HL-60/S4 (cell line): Measurements from ENCODE around the gene ZAR1L.
"Not testable (repeated sequence)": the region's sequence is repeated elsewhere in the genome, so short reads cannot be mapped to it uniquely, and the experiment has no call there.

Experiments used
- in situ Hi-C: fragments of 300-500 bp; cut with MboI; formaldehyde crosslinking; loops from 2 replicates; pipeline ENCODE4 v1.14.3; 2022; ENCODE audit warnings: low sequenced_read_pairs

The ZAR1L gene, protein sequence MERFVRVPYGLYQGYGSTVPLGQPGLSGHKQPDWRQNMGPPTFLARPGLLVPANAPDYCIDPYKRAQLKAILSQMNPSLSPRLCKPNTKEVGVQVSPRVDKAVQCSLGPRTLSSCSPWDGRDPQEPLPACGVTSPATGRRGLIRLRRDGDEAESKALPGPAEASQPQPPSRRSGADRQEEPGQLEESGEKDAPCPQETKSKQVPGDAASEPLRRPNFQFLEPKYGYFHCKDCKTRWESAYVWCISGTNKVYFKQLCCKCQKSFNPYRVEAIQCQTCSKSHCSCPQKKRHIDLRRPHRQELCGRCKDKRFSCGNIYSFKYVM

DNA sequence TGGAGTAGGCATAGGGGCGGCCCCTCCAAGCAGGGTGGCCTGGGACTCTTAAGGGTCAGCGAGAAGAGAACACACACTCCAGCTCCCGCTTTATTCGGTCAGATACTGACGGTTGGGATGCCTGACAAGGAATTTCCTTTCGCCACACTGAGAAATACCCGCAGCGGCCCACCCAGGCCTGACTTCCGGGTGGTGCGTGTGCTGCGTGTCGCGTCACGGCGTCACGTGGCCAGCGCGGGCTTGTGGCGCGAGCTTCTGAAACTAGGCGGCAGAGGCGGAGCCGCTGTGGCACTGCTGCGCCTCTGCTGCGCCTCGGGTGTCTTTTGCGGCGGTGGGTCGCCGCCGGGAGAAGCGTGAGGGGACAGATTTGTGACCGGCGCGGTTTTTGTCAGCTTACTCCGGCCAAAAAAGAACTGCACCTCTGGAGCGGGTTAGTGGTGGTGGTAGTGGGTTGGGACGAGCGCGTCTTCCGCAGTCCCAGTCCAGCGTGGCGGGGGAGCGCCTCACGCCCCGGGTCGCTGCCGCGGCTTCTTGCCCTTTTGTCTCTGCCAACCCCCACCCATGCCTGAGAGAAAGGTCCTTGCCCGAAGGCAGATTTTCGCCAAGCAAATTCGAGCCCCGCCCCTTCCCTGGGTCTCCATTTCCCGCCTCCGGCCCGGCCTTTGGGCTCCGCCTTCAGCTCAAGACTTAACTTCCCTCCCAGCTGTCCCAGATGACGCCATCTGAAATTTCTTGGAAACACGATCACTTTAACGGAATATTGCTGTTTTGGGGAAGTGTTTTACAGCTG lies at the start of gene ZAR1L, which contains the start of gene BRCA2:
Gene ZAR1L, minus strand, starts transcription at position 126 of the 790 bp plus-strand sequence. CDS start 3,438 bp downstream, outside the sequence.
Gene BRCA2, plus strand, starts transcription at position 271 of the 790 bp plus-strand sequence. CDS start 953 bp downstream, outside the sequence.
- in situ Hi-C loops, result loop anchor here (25.0 kb wide), 1 partner anchor 303 kb away; no protein-coding TSS in a partner anchor

DNA sequence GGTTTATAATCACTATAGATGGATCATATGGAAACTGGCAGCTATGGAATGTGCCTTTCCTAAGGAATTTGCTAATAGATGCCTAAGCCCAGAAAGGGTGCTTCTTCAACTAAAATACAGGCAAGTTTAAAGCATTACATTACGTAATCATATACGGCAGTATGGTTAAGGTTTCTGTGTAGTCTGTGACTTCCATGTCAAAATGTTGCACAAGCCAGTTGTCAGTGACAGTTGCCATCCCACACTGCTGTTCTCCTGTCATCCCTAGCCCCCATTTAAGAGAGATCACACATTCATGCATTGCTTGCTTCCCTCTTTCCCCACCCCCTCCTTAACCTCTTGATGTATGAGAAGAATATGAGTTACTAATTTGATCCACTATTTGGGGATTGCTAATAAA lies 47.4 kb upstream of the ZAR1L start:
- in situ Hi-C loops, result no loop called here

DNA sequence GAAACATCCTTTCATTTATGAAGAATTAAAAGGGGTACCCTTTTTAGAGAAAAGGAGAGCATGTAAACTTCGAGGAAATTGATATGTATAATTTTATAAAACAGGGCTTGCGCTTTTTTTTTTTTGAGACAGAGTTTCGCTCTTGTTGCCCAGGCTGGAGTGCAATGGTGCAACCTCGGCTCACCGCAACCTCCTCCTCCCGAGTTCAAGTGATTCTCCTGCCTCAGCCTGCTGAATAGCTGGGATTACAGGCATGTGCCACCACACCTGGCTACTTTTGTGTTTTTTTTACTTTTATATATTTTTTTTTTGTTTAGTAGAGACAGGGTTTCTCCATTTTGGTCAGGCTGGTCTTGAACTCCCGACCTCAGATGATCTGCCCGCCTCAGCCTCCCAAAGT lies 40.8 kb upstream of the ZAR1L start:
- in situ Hi-C loops, result not testable (repeated sequence)

DNA sequence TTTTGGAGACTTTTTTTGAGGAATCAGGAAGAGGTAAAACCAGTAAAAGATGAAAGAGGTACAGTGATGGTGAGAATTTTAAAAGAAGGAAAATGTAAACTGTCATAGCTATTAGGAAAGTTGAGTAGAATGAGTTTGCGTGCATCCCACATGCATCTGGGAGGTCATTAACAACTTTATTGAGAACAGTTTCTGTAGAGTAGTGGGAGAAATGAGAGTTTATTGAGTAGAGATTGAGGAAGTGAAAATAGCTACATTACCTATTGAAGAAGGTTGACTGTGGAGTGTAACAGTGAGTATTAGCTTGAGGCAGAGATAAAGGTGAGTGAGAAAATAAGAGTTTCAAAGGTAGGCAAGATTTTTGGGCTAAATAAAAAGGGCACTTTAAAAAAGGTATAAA lies 38.9 kb upstream of the ZAR1L start:
- in situ Hi-C loops, result no loop called here

DNA sequence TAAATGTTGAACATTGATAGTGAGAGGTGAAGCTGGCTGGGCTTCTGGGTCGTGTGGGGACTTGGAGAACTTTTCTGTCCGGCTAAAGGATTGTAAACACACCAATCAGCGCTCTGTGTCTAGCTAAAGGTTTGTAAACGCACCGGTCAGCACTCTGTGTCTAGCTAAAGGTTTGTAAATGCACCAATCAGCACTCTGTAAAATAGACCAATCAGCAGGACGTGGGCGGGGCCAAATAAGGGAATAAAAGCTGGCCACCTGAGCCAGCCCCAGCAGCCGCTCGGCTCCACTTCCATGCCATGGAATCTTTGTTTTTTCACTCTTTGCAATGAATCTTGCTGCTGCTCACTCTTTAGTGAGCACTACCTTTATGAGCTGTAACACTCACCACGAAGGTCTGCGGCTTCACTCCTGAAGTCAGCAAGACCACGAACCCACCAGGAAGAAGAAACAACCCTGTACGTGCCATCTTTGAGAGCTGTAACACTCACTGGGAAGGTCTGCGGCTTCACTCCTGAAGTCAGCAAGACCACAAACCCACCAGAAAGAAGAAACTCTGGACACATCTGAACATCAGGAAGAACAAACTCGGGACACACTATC lies 35.8 kb upstream of the ZAR1L start:
- in situ Hi-C loops, result not testable (repeated sequence)

DNA sequence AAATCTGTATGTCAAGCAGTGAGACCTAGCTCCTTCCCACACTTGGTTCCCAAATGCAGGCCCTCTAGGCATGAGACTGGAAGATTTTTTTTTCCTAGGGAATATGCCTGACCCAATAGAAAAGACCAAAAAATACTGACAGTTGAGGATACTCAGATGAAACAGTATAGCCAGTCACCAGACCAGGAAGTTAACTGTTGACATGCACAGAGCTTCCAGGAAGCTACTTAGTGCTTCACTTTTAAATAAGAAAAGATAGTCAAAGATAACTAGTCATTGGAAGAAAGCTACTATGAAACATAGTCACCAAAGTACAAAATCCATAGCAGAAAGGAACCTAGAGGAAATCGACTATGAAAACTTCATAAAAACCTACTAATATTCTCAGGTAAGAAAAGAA lies 32.5 kb upstream of the ZAR1L start:
- in situ Hi-C loops, result no loop called here

DNA sequence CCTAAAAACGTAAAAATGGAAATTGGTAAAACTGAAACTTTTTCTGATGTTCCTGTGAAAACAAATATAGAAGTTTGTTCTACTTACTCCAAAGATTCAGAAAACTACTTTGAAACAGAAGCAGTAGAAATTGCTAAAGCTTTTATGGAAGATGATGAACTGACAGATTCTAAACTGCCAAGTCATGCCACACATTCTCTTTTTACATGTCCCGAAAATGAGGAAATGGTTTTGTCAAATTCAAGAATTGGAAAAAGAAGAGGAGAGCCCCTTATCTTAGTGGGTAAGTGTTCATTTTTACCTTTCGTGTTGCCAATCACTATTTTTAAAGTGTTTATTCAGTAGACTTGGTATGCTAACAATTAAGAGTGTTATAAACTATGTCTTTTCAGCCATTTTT lies 25.8 kb upstream of the ZAR1L start:
- in situ Hi-C loops, result no loop called here

DNA sequence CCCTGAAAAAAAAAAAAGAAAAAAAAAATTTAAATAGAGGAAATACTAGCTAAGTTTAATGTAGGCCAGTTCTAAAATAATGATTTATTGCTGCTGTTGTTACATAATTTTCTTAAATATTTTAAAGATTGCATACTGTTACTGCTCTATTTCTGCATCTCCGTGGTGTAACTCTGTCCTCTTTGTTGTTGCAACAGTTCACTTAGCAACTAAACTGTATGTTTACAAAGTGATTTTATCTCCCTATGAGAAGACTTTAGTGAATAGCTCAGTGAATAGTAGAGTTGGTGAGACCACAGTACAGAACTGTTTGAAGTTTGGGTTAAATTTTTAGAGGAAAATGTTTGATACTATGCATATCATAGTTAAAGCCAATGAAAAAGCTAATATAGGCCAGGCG lies 19.5 kb upstream of the ZAR1L start:
- in situ Hi-C loops, result no loop called here

DNA sequence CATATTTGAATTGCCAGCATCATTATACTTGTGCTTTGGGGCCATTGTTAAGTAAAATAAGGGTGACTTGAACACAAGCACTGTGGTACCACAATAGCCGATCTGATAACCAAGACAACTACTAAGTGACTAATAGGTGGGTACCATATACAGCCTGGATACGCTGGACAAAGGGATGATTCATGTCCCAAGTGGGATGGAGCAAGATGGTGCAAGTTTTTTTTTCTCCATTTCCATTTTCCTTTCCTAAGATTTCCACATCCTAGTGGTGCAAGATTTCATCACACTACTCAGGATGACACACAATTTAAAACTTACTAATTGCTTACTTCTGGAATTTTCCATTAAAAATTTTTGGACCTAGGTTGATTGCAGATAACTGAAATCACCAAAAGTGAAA lies 15.3 kb upstream of the ZAR1L start:
- in situ Hi-C loops, result no loop called here

DNA sequence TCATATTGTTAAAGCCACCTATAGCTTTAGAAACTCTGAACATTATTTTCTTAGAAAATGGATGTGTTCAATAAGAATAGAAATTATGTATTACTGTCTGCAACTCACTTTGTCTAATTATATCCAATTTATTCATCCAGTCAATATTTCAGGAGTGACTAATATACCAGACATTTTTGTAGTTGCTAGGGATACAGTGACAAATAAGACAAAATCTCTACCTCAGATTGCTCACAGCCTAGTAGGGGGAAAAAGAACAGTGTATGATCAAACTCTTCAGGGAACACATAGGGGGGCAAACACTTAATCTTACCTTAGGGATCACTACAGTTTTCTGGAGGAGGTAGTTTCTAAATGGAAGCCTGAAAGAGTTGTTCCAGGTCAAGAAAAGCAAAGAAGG lies 8.7 kb upstream of the ZAR1L start:
- in situ Hi-C loops, result loop anchor here (25.0 kb wide), 1 partner anchor 312 kb away; no protein-coding TSS in a partner anchor

DNA sequence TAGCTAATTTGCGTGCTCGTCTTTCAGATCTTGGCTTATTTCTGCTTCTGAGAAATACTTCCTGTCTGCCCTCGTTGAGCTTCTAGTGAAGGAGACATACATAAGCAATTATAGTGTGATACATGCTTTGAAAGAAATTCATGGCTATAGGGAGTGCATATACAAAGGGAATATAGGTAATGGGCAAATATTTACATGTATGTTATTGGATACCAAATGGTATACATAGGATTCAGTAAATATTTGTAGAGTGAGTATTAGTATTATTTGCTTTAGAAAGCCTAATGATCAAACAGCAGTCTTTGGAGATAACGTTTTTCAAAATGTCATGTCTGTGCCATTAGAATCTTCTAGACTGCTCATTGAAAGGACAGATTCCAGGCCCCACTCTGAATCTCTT lies 5.4 kb upstream of the ZAR1L start:
- in situ Hi-C loops, result loop anchor here (25.0 kb wide), 1 partner anchor 308 kb away; no protein-coding TSS in a partner anchor

DNA sequence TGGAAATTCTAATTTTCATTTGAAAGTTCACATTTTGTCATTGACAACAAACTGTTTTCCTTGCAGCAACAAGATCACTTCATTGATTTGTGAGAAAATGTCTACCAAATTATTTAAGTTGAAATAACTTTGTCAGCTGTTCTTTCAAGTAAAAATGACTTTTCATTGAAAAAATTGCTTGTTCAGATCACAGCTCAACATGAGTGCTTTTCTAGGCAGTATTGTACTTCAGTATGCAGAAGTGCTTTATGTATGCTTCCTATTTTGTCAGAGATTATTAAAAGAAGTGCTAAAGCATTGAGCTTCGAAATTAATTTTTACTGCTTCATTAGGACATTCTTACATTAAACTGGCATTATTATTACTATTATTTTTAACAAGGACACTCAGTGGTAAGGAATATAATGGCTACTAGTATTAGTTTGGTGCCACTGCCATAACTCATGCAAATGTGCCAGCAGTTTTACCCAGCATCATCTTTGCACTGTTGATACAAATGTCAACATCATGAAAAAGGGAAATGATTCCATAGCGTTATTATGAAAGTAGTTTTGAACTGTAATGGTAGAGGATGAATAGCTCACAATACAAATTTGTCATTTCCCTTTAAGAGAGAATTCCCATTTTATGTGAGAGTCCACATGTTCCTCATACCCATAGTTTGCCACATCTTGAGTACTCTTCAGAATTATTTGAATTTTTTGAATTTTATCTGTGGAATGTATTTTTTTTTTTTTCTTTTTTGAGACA lies 2.7 kb upstream of the ZAR1L start:
- in situ Hi-C loops, result loop anchor here (25.0 kb wide), 1 partner anchor 306 kb away; no protein-coding TSS in a partner anchor

DNA sequence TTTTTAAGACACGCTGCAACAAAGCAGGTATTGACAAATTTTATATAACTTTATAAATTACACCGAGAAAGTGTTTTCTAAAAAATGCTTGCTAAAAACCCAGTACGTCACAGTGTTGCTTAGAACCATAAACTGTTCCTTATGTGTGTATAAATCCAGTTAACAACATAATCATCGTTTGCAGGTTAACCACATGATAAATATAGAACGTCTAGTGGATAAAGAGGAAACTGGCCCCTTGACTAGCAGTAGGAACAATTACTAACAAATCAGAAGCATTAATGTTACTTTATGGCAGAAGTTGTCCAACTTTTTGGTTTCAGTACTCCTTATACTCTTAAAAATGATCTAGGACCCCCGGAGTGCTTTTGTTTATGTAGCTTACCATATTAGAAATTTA lies 1.3 kb upstream of the ZAR1L start:
- in situ Hi-C loops, result loop anchor here (25.0 kb wide), 1 partner anchor 304 kb away; no protein-coding TSS in a partner anchor

DNA sequence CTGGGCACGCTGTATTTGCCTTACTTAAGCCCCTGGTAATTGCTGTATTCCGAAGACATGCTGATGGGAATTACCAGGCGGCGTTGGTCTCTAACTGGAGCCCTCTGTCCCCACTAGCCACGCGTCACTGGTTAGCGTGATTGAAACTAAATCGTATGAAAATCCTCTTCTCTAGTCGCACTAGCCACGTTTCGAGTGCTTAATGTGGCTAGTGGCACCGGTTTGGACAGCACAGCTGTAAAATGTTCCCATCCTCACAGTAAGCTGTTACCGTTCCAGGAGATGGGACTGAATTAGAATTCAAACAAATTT lies 821 bp upstream of the ZAR1L start:
- in situ Hi-C loops, result loop anchor here (25.0 kb wide), 1 partner anchor 304 kb away; no protein-coding TSS in a partner anchor

DNA sequence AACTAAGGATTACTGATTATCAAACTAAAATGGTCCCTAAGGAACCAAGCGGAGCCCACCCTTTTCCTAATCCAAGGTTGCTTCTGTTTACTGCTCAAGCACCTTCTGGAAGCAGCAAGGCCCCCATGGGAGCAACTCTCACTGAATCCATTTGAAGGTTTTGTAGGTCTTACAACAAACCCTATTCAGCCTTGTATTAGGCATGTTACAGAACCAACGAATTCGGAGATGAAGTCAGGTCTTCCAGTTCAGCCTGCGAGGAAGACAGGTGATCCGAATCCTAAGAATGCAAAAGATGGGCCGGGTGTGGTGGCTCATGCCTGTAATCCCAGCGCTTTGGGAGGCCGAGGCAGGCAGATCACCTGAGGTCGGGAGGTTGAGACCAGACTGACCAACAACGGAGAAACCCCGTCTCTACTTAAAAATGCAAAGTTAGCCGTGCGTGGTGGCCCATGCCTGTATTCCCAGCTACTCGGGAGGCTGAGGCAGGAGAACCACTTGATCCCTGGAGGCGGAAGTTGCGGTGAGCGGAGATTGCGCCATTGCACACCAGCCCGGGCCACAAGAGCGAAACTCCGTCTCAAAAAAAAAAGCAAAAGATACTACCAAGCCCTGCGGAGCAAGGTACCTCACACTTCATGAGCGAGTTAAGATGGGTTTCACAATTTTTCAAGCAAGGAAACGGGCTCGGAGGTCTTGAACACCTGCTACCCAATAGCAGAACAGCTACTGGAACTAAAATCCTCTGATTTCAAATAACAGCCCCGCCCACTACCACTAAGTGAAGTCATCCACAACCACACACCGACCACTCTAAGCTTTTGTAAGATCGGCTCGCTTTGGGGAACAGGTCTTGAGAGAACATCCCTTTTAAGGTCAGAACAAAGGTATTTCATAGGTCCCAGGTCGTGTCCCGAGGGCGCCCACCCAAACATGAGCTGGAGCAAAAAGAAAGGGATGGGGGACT lies 609 bp downstream of the ZAR1L start:
- in situ Hi-C loops, result loop anchor here (25.0 kb wide), 1 partner anchor 302 kb away; no protein-coding TSS in a partner anchor

DNA sequence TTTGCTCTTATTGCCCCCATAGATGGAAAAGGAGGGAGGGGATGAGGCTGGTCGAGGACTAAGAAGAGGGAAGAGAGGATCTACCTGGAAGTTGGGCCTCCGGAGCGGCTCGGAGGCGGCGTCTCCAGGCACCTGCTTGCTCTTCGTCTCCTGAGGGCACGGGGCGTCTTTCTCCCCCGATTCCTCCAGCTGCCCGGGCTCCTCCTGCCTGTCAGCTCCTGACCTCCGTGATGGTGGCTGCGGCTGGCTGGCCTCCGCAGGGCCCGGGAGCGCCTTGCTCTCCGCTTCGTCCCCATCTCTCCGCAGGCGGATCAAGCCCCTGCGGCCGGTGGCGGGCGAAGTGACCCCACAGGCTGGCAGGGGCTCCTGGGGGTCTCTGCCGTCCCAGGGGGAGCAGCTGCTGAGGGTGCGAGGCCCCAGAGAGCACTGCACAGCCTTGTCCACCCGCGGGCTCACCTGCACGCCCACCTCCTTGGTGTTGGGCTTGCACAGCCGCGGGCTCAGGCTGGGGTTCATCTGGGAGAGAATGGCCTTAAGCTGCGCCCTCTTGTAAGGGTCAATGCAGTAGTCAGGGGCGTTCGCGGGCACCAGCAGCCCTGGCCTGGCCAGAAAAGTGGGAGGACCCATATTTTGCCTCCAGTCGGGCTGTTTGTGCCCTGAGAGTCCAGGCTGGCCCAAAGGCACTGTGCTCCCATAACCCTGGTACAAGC lies 3.8 kb downstream of the ZAR1L start:
- in situ Hi-C loops, result loop anchor here (25.0 kb wide), 1 partner anchor 299 kb away; no protein-coding TSS in a partner anchor

DNA sequence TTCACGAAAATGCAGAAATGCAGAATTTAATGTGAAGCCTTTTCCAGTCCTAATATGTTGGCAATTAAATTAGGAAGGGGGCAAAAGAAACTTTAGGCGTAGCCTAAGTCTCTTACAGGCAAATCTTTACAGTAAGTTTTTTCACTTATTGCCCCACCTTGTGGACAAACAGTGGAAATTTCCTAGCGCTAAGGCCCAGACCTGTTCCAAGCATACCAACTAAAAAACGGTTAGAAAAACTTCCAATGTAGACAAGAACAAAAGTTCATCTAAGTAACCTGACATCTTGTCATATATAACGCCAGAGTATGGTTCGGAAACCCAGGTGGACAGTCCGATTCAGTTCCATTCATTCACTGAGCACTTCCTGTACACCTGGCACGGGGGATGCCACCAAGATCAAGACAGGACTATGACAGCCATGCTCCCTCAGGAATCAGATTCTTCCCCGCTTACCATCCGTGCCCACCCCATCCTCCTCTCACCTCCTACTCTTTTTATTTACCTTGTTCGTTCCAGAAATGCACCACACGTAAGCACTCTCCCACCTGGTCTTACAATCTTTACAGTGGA lies 4.9 kb downstream of the ZAR1L start:
- in situ Hi-C loops, result loop anchor here (25.0 kb wide), 1 partner anchor 298 kb away; no protein-coding TSS in a partner anchor
